NCI-H1417 treated with DMSO at 0.1 percent for 48 hours (cell line): ENCODE measurements around the gene CCDC117.

Source experiments
- DNase-seq: peaks from one replicate; lab custom pipeline; 2025; lab: John Stamatoyannopoulos, UW

CCDC117 gene

GRCh38 chr22:28830441-28830840 is 57.9 kb downstream of the CCDC117 start:
- no peak for DNase-seq

DNA sequence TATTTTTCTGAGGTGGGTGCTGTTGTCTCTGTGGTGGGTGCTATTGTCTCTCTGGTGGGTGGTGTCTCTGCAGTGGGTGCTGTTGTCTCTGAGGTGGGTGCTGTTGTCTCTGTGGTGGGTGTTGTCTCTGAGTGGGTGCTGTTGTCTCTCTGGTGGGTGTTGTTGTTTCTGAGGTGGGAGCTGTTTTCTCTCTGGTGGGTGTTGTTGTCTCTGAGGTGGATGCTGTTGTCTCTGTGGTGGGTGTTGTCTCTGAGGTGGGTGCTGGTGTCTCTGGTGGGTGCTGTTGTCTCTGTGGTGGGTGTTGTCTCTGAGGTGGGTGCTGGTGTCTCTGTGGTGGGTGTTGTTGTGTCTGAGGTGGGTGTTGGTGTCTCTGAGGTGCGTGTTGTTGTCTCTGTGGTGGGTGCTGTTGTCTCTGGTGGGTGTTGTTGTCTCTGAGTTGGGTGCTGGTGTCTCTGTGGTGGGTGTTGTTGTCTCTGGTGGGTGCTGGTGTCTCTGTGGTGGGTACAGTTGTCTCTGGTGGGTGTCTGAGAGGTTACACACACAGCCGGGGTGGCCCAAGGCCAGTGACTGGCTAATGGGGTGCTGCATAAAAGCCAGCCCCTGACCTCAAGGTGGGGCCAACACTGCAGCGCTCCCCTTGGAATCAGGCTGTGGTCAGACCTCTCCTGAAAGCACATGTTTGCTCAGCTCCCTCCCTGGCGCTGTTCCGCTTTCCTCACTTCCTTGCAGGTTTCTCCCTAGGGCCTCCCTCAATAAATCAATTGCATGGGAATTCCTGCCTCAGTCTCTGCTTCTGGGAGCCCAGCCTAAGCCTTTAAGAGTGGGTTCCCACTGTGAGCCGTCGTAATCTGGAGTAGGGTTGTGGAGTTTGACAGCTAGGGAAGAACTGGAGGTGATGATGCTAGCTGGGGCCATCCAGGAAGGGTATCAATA is 58.9 kb downstream of the CCDC117 start:
- DNase-seq, result no peak

- no peak for DNase-seq
These were observed 60.2 kb downstream of the CCDC117 start for GRCh38 chr22:28832731-28833130.

DNA sequence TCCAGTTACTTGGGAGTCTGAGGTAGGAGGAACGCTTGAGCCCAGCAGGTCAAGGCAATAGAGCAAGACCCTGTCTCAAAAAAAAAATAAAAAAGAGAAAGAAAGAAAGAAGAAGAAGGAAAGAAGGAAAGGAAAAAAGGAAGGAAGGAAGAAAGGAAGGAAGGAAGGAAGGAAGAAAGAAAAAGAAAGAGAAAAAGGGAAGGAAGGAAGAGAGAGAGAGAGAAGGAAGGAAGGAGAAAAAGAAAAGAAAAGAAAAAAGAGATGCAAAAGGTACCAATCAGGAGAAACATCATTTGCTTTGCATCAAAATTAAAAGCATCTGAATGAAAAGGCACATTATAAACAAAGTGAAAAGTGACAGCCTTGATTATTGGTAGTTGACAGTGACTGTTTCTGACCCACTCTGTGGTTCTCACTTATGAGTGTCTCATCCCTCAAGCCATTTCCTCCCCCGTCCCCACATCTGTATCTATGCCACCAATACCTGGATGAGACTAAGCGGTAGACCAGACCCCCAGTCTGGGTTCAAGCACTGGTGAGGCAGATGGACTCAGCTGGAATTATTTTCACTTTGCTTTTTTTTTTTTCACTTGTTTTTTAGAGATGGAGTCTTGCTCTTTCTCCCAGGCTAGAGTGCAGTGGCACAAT is 60.9 kb downstream of the CCDC117 start:
- DNase-seq, result no peak

DNA sequence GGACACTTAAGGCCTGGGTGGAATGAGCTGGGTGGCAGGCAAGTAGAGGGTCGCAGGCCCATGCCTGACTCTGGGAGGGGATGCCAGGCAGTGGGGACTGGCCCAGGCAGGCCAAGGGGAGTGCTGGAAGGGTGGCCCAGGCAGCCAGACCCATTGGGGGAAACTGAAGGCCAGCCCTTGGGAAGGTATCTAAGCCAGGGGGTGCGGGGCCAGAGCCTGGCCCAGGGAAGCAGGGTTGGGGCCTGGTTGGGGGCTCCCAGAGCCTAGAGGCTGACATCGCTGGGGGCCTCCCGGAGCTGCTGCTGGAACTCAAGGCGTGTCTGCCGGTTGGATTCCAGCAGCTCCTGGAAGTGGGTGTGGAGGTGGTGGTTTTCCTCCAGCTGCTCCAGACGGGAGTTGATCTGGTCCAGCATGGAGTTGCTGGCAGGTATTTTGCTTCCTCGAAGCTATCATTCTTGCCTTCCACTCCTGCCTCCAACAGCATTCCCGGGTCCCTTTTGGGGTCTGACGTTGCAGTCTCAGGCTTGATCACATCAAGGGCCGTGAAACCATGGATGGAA is 63.2 kb downstream of the CCDC117 start:
- no peak for DNase-seq

GRCh38 chr22:28837640-28838039 is 65.1 kb downstream of the CCDC117 start:
- no peak for DNase-seq
